IPS-18c (cell line): ENCODE results near the gene HIC1.
A peak's percentile ranks its signal among the peaks of the same experiment; 100 is the strongest.
"Not testable (repeated sequence)": the region's sequence is repeated elsewhere in the genome, so short reads cannot be mapped to it uniquely, and the experiment has no call there.

Source experiments
- H3K4me3 ChIP-seq: 2 replicates; pipeline ENCODE4 v1.7.0; 2013; ENCODE audit warnings: low read depth, mild to moderate bottlenecking, low read length, moderate library complexity; ENCODE audit not compliant: insufficient read depth
- H3K9me3 ChIP-seq: one replicate; pipeline ENCODE4 v1.6.1; 2013; ENCODE audit warnings: mild to moderate bottlenecking, low read length, moderate library complexity; ENCODE audit not compliant: control insufficient read depth, insufficient read depth

The HIC1 gene, protein sequence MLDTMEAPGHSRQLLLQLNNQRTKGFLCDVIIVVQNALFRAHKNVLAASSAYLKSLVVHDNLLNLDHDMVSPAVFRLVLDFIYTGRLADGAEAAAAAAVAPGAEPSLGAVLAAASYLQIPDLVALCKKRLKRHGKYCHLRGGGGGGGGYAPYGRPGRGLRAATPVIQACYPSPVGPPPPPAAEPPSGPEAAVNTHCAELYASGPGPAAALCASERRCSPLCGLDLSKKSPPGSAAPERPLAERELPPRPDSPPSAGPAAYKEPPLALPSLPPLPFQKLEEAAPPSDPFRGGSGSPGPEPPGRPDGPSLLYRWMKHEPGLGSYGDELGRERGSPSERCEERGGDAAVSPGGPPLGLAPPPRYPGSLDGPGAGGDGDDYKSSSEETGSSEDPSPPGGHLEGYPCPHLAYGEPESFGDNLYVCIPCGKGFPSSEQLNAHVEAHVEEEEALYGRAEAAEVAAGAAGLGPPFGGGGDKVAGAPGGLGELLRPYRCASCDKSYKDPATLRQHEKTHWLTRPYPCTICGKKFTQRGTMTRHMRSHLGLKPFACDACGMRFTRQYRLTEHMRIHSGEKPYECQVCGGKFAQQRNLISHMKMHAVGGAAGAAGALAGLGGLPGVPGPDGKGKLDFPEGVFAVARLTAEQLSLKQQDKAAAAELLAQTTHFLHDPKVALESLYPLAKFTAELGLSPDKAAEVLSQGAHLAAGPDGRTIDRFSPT

DNA sequence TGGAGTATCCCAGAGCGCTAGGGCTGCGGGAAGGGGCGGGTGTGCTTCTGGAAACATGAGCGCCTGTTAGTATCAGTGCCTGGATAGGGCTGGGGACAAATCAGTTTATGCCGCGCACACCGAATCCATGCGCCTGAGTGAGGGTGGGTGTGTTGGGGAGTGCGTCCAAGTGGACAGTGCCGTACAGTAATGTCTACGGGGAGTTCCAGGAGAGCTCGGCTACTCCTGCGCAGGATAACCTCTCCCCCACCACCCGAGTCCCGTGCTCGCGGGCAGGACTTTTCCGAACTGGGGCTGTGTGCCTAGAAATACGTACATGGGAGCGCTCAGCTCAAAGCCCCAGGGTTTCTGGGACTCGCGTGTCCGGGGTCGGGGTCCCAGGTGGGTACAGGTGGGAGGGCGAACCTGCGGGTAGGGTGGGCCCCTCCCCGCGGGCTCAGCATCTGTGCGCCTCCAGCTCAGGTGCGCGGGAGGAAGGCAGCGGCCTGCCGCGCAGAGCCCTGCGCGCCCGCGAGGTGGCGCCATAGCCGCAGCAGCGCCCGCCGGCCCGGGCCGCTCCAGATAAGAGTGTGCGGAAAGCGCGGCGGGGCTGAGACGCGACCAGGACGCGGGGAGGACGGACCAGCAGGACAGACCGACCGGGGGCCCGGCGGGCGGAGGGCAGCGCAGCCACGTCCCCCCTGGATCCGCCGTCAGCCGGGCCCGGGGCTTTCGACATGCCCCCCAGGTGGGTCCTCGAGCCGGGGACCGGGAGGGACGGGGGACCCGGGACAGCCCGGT lies at the start of gene HIC1:
Gene HIC1, plus strand, starts transcription at position 592 of the 780 bp plus-strand sequence. CDS start 1,588 bp downstream, outside the sequence.
- H3K4me3 ChIP-seq, result peak within 1 kb of the TSS; percentile 56
- no peaks in the 10 kb centered on the region for H3K9me3 ChIP-seq

DNA sequence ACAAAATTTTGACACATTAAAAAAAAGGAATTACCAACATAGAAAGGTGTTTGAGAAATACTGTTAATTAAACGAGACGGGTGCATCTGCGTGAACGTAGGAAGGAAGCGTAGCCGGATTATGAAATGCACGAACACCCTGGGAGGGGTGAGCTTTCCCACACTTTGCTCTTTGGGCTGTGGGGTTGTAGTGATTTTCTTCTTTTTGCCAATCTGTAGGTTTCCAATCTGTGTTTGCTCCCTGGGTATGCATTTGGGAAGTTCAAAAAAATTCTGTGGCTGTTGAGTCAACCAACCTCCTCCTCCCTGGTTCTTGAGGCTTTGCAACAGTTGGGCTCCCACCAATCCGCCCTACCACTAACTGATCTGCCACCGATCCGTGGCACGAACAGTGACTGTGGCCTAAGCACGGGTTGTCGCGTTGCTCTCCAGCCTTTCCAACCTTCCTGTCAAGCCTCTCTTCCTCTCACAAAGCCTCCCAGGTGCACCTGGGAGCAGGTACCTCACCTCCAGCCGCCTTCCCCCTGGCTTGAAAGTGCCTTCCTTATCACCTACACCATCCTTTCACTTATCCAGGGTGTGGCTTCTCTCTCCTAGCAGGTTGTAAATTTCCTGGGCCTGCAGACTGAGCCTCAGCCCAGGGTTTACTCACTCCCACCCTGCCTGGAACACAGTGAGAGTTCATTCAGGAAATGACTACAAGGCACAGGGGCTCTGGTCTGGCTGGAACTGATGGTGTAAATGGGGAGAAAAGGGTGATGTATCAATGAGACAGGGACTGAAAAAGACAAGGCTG lies 46.4 kb upstream of the HIC1 start:
- Histone ChIP-seq H3K4me3 (no peak overlapping the region), H3K9me3 (peaks cover 3% of the 10 kb centered on the region)

DNA sequence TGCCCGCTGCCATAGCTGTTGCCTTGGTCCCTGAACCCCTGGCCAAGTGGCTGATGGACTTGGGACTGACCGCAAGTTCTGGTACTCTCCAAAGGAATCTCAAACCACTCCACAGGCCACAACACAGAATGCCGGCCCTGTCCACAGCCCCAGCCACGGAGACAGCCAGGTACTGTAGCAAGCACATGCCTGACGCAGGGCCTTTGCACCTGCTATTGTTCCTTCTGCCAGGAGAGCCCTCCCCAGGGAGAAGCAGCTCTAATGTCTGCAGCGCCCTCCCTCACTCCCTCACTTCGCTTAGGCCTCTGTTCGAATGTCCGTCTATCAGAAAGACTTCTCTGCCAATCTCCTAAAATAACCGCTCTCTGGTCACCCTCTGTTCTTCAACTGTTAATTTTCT lies 45.2 kb upstream of the HIC1 start:
- Histone ChIP-seq H3K9me3 (peaks cover 1% of the 10 kb centered on the region), H3K4me3 (no peak overlapping the region)

DNA sequence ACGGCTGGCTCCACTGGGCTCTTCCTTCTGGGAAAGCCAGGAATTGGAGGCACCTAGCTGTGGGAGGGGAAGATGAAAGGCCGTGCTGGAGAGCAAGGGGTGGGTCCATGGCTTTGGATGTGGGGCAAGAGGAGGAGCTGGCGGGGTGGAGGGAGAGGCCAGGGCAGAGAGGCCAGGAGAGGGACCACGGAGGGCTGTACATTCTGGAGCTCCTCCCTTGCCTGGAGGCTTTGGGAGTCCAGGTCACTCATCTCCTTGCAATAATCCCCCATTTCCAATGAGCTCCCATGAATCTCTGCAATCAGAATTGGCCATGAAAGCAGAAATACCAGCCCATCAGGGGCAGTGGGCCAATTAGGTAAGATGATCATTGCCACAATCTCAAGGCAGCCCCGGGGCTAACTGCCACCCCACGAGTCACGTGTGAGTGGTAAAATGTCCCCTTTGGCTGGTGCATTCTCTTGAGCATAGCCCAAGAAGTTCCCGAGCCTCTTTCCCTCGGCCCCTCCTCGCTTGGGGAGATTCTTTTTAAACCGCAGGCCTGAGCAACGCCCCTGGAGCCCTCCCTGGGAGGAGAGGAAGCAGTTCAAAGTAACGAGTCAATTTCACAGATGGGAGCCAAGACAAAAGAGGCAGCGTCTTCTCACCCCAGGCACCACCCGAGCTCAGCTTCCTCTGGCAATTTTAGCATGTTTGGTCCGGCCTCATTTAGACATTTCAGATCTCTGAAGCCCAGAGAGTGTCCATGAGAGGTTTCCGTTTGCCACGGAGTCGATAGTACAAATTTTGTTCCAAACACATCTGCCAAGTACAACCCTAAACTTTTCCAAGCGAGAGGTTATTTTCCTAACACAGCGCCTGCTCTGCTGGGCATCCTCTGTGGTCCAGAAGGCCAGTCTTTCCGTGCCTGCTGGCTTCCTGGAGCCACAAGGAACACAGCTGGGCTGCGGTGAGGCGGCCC lies 43.2 kb upstream of the HIC1 start:
- Histone ChIP-seq H3K4me3 (no peak overlapping the region), H3K9me3 (no peaks in the 10 kb centered on the region)

DNA sequence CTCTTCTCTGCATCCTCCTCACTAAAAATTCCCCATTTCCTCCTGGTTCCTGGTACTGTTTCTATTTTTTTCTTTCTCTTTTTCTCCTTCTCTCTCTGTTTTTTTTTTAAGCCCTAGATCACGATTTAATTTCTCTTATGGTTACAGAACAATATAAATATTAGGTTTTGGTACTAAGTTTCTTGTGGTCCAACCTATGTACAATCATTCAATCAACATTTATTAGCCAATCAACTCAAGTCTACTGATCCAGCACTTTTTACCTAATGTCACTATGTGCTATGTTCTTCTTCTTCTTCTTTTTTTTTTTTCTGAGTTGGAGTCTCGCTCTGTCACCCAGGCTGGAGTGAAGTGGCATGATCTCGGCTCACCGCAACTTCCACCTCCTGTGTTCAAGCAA lies 42.4 kb upstream of the HIC1 start:
- no peak overlapping the region for H3K4me3 ChIP-seq
- no peaks in the 10 kb centered on the region for H3K9me3 ChIP-seq

DNA sequence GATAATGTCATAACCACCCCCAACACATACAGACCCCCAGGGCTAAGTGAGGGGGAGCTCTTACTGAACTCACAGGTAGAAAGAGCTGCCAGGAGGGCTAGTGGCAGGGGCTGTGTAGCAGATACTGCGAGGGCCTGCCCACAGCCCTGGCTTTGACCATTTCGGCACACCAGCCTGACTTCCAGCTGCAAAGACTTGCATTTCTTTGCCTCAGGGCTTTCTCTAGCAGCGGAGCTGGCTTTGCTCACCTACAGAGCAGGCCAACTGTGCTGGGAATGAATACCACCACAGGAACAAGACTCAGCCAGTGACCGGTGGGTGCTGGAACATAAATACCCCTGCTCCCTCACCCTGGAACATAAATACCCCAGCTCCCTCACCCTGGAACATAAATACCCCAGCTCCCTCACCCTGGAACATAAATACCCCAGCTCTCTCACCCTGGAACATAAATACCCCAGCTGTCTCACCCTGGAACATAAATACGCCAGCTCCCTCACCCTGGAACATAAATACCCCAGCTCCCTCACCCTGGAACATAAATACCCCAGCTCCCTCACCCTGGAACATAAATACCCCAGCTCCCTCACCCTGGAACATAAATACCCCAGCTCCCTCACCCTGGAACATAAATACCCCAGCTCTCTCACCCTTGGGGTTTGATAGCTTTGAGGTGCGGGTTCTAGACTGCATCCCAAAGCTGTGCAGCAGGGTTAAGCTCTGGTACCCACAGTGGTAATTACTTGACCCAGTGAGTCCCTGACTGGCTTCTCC lies 41.5 kb upstream of the HIC1 start:
- H3K4me3 ChIP-seq, H3K9me3 ChIP-seq: not testable (repeated sequence)

DNA sequence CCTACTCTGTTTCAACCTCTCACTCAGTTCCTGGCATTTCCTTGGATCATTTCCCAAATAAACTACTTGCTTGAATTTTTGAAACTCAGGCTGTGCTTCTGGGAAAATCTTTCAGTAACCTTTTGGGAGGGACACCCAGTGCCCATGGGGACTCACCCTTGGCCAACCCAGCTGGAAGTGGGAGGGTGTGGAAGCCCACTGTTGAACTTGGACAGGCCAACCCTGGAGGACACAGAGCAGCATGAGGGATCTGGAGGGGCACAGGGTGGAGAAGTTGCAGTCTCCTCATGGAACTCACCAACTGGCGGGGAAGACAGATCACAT lies 40.9 kb upstream of the HIC1 start:
- no peak overlapping the region for H3K4me3 ChIP-seq
- H3K9me3 ChIP-seq, result no peaks in the 10 kb centered on the region

DNA sequence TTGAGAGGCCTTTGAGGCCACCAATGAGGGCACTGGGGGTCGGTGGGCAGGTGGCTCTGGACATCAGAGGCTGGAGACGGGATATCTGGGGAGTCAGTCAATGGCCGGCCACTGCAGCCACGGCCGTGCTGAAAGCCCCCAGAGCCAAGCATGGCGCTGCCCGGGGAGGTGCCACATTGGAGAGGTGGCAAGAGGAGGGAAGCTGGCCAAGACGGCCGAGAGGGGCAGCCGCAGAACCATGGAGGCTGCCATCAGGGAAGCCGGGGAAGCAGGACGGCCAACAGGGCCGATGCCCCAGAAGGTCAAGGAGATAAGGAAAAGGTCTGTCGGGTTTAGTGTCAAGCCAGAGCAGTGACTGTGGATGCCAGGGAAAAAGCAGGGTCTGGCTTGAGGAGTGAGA lies 39.6 kb upstream of the HIC1 start:
- Histone ChIP-seq H3K9me3 (no peaks in the 10 kb centered on the region), H3K4me3 (no peak overlapping the region)

DNA sequence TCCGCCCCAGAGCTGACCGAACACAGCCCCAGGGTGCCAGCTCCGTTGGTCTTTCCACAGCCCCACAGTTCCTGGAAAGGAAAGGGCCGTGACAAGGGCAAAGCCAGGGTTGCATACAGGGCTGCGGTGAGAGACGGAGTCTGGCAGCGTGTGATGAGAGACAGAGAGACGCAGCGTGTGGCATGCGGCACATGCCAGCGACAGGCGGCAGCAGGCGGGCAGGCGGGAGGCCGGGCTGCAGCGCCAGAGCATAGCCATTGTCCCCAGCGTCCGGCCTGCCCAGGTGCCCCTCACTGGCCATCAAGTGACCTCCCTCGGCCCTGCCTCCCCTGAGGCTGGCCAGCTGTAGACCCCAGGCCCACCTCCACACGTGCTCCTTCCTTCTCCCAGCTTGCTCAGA lies 38.4 kb upstream of the HIC1 start:
- Histone ChIP-seq H3K9me3 (no peaks in the 10 kb centered on the region), H3K4me3 (no peak overlapping the region)

DNA sequence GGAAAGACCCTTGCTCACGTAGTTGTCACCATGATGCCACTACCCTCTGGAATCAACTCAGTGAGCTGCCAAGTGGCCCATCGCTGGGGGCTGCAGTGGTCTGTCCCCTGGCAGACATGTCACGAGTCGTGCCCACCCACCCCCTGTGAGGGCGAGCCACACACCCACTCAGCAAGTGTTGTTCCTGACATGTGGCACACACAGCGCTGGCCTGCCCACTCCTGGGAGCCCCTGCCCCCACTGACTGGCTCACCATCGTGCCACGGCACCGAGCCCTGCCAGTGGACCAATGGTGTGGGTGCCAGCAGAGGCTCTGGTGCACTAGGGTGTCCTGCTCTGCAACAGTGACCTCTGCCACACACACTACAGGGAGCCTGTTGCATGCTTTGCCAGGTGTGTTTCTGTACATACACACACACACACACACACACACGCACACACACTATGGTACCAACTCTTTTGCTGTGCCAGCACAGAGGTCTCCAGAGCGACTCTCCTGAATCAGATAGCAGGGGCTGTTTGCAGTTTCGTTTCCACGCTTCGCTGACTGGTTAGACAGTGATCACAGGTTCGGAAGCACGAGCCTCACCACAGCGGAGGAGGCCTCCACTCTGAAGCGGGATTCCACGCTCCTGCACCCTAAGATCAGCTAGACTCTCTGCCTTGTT lies 37.5 kb upstream of the HIC1 start:
- H3K4me3 ChIP-seq, result no peak overlapping the region
- H3K9me3 ChIP-seq, result no peaks in the 10 kb centered on the region

DNA sequence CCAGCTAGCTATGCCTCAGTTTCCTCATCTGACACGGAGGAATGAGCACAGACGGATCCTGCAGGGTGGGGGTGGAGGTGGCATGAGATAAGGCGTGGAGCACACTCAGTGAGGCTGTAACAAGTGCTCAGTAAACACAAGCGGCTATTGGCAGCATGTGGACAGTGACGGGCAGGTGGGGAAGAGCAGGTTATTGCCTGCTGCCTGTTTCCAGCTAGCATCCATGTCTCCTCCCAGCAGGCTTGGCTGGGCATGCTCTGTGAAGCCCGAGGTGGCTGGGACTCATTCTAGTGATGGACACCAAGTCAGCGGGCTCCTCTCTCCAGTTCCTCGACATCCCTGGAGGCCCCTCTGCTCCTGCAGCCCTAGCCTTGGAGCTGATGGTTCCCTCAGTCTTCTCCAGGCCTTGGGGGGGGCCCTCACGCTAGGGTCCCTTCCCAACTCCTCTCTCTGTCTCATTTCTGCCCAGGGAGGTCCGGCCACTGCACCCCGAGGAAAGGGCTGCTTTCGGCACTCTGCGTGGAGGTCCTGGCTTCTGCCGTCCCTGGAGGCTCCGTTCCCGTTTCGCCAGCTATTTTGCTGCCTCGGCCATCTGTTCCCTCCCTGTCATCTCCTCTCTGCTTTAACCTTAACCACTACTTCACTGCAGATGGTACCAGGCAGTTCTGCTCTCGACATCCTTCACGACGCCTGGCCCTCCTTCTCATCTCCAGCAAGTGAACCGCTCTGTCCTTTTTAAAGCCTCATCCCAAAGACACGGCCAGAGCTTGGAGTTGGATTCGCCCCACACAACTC lies 36.0 kb upstream of the HIC1 start:
- H3K9me3 ChIP-seq, result no peaks in the 10 kb centered on the region
- H3K4me3 ChIP-seq, result no peak overlapping the region

DNA sequence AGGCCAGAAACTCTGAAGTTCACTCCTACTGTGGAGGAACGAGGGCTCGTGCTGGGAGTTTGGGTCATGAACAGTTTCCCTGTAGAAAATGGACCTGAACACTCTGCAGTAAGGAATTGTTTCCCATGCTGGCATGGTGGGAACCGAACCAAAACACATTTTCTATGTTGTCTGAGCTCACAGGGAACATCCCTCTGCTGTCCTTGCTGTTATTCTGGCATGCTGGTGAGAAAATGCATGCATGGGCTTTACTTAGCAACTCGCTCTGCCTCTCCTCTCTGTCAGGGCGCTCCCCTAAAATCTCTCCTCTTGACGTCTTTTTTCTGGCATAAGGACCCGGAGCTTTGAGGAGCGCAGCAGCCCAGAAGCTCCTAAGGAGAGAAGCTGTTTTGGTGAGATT lies 35.2 kb upstream of the HIC1 start:
- Histone ChIP-seq H3K9me3 (no peaks in the 10 kb centered on the region), H3K4me3 (no peak overlapping the region)

DNA sequence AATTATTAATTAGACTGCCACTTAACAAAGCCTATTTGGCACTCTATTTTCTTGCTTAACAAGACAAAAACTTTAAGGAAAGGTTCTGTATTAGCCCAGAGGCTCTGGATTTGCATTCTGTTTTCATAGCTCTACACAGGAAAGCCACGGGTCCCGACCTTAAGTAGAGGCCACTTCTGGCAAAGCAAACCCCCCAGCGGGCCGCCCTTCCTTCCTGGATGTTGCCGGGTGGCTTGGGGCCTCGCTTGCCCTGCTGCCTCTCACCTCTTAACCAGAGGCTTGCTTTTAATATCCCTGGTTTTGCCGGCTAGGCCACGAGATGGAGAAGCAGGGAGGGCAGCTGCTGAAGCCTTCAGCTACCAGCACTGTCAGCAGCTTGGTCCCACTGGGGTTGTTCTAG lies 34.2 kb upstream of the HIC1 start:
- Histone ChIP-seq H3K9me3 (no peaks in the 10 kb centered on the region), H3K4me3 (no peak overlapping the region)

DNA sequence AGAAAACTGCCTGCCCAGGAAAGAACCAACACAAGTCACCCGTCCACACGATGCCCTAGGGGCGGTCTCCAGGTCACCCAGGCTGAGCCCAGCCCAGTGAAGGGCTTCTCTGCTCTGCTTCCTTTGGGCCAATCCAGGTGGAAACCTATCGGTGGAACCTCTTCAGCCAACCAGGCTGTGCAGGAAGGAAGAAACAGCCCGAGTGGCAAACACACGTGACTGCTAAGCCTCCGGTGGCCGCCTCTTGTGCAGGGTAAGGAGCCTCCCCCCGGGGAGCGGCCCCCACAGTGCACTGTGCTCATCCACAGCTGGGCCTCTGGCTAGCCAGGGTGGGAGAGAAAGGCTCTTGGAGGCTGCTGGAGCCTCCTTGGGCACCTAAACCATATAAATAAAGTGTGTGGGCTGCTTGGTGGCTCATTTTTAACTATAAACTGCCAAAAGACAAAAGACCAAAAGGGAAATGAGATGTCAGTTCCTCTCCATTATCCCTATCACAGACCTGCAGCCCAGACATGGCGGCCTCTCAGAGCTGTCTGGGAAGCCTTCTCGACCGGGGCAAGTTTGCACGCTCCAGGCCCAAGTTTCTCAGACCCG lies 32.2 kb upstream of the HIC1 start:
- H3K9me3 ChIP-seq, result no peaks in the 10 kb centered on the region
- H3K4me3 ChIP-seq, result no peak overlapping the region
